Erythroblast (primary cell): ENCODE results near the gene RNF26.

Experiments
- GATA1 ChIP-seq: IDR thresholded peaks from 2 replicates; pipeline ENCODE4 v1.6.1; 2011; ENCODE audit warnings: low read depth, mild to moderate bottlenecking, control low read depth, low read length, moderate library complexity
- POLR2A ChIP-seq: IDR thresholded peaks from 2 replicates; pipeline ENCODE4 v1.6.1; 2011; ENCODE audit warnings: mild to moderate bottlenecking, low read length

DNA sequence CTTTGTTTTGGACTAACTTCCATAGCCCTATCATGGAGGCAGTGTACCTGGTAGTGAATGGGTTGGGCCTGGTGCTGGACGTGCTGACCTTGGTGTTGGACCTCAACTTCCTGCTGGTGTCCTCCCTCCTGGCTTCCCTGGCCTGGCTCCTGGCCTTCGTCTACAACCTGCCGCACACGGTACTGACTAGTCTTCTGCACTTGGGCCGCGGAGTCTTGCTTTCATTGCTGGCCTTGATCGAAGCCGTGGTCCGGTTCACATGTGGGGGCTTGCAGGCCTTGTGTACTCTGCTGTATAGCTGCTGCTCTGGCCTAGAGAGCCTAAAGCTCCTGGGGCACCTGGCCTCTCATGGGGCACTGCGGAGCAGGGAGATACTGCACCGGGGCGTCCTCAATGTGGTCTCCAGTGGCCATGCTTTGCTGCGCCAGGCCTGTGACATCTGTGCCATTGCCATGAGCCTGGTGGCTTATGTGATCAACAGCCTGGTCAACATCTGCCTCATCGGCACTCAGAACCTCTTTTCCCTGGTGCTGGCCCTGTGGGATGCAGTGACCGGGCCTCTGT is 846 bp downstream of the RNF26 start:
- no peak for TF ChIP-seq POLR2A
- TF ChIP-seq GATA1 = no peak
